Mucosa of descending colon (tissue), 3 donors: ENCODE measurements around the gene CGNL1. TPM values are rescaled to one million over a fixed set of nuclear protein-coding genes. Genes with fewer than 3 reads are reported as not detected.

Source experiments
- ATAC-seq: fragments of 200-7000 bp; cut with Tn5 transposase; one replicate; pipeline ENCODE4 v1.9.1; 2020; ENCODE audit warnings: mild to moderate bottlenecking, moderate library complexity
- DNase-seq, 3 donors: peaks; one replicate each; pipeline ENCODE4 v3.0.0-alpha.2; 2020
- H3K36me3 ChIP-seq: fragments of 200-600 bp; one replicate; pipeline ENCODE4 v1.8.0; 2021; ENCODE audit warnings: low read depth, mild to moderate bottlenecking
- H3K4me1 ChIP-seq: fragments of 200-600 bp; one replicate; pipeline ENCODE4 v1.8.0; 2021; ENCODE audit warnings: low read depth, mild to moderate bottlenecking
- H3K4me3 ChIP-seq: fragments of 200-600 bp; one replicate; pipeline ENCODE4 v1.8.0; 2021; ENCODE audit warnings: mild to moderate bottlenecking
- H3K9me3 ChIP-seq: fragments of 200-600 bp; one replicate; pipeline ENCODE4 v1.8.0; 2021; ENCODE audit warnings: mild to moderate bottlenecking
- intact Hi-C, 2 donors: fragments of 100-400 bp; cut with DNase I in 1 of 2; cut with micrococcal nuclease in 1 of 2; formaldehyde crosslinking; loops; one replicate each; pipeline versions ENCODE4 v1.11.0 to v1.11.1; 2022; cut with DNase I, micrococcal nuclease
- total RNA-seq, 3 donors: library from RNA; stranded (reverse); fragmentation: NEBNext Ultra II Directional in 2 of 3; extraction: Animal tissue kit (Norgen Biotek cat#: 25700) in 2 of 3; gene quantifications; one replicate each; pipeline versions ENCODE4 v1.2.1 to v1.2.4, GENCODE V29; 2021 to 2023
- TF ChIP-seq, protein P1 (sequence below): fragments of 200-600 bp; IDR thresholded peaks from one replicate; pipeline ENCODE4 v1.8.0; 2022; ENCODE audit warnings: antibody characterized with exemption, mild to moderate bottlenecking
- donor health status: DM: no; HTN: no; CAD: no; lungs with moderate emphysema.
- donor health status: DM: no; HTN: no; CAD: no.
- donor health status: DM: no; HTN: yes; CAD: no.

The CGNL1 gene
- total RNA-seq, 3 donors from 2014 or later: 3.3 to 4.5 (median 3.9) TPM

DNA sequence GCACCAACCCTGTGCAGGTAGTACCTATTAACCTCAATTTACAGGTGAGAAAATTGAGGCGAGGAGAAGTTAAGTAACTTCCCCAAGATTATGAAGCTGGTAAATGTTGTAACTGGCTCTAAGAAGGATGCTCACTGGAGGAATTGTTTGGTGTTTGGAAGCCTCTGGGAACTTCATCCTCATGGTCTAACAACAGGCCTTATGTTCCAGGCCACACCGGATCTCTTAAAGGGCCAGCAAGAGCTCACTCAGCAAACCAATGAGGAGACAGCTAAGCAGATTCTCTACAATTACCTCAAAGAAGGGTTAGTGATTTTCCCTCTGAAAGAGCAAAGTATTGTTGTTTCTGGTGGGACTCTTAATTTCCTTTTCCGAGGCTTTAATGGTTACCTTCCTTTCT, 63.9 kb downstream of the CGNL1 start:
- TF ChIP-seq, protein P1, sequence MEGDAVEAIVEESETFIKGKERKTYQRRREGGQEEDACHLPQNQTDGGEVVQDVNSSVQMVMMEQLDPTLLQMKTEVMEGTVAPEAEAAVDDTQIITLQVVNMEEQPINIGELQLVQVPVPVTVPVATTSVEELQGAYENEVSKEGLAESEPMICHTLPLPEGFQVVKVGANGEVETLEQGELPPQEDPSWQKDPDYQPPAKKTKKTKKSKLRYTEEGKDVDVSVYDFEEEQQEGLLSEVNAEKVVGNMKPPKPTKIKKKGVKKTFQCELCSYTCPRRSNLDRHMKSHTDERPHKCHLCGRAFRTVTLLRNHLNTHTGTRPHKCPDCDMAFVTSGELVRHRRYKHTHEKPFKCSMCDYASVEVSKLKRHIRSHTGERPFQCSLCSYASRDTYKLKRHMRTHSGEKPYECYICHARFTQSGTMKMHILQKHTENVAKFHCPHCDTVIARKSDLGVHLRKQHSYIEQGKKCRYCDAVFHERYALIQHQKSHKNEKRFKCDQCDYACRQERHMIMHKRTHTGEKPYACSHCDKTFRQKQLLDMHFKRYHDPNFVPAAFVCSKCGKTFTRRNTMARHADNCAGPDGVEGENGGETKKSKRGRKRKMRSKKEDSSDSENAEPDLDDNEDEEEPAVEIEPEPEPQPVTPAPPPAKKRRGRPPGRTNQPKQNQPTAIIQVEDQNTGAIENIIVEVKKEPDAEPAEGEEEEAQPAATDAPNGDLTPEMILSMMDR: no peak
- no peaks in the 10 kb centered on the region for H3K9me3 ChIP-seq
- DNase-seq (no peak), ATAC-seq (no peak)
- intact Hi-C loops: no loop called here
- H3K36me3 ChIP-seq: no peaks in the 10 kb centered on the region
- H3K4me1 ChIP-seq: no peaks in the 10 kb centered on the region
- no peak overlapping the region for H3K4me3 ChIP-seq

DNA sequence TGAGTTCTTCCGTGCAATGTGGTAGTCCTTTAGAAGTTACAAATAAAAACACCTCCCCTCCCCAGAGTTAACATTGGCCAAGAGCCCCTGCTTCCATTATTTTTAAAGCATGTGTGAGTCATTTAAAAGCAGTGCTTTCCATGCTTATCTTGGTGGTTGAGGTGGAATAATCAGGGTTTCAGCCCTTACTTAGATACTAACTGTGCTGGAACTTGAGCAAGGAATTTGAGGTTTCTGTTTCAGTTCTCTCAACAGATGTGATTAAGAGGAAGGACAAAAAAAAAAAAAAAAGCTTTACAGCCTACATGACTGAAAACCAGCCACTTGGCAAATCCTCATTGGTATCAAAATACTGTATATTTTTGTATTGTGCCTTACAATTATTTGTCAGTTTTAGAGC, 64.5 kb downstream of the CGNL1 start:
- no peak for DNase-seq
- no peaks in the 10 kb centered on the region for H3K9me3 ChIP-seq
- TF ChIP-seq, protein P1: no peak
- peak; percentile 56 for ATAC-seq
- H3K36me3 ChIP-seq: no peaks in the 10 kb centered on the region
- no peaks in the 10 kb centered on the region for H3K4me1 ChIP-seq
- H3K4me3 ChIP-seq: no peak overlapping the region
- intact Hi-C loops: no loop called here

DNA sequence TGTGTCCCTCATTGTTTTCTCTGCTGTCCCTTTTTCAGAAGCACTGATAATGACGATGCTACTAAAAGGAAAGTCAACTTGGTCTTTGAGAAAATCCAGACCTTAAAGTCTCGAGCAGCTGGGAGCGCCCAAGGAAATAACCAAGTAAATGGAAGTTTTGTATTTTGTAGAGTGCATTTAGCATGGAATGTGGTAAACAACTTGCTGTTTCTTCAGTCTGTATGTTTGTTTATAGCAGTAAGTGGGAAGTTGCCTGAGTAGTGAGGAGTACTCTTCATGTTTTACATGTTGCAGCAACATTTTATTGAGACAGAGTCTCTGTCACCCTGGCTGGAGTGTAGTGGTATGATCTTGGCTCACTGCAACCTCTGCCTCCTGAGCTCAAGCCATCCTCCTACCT, 66.0 kb downstream of the CGNL1 start:
- H3K36me3 ChIP-seq: no peaks in the 10 kb centered on the region
- H3K9me3 ChIP-seq: no peaks in the 10 kb centered on the region
- no peak for ATAC-seq
- no peak overlapping the region for H3K4me3 ChIP-seq
- intact Hi-C loops: no loop called here
- TF ChIP-seq, protein P1: no peak
- H3K4me1 ChIP-seq: no peaks in the 10 kb centered on the region
- no peak for DNase-seq

DNA sequence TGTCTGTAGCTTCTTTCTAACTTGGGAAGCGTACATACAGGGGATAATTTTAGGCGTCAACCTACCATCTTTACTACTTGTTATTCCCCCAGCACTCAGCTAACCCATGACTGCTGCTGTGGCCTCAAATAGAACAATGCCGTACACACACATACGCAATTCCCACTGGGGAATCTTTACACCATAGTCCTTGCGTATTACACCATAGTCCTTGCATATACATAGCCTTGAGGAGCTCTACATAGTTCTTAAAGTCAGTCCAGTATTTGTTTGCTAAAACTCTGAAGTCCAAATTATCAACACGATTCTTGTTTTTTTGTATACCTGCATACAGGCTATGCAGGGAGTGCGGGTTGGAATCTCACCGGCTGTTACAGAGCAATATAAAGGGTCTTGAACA, 67.2 kb downstream of the CGNL1 start:
- TF ChIP-seq, protein P1: no peak

DNA sequence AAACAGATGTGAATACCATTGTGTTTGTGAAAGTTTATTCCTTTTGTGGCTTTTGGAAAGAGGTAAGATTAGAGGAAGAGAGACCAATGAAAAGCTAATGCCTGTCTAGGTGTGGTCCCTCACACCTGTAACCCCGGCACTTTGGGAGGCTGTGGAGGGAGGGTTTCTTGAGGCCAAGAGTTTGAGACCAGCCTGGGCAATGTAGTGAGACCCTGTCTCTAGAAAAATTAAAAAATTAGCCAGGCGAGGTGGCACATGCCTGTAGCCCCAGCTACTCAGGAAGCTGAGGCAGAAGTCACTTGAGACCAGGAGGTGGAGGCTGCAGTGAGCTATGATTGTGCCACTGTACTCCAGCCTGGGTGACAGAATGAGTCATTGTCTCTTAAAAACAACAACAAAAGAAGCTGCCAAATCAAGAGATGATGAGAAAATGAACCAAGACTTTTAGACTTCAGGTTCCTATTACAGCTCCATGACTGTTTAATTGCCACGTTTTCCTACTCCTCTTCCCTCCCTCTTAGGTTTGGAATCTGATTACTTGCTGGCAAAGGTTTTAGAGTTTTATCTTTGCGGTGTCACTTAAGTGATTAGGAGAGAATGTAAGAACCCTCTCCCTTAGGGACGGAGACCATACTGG, 68.7 kb downstream of the CGNL1 start:
- intact Hi-C loops: no loop called here

More for the DNA sequence above, 67.2 kb downstream of the CGNL1 start:
- no peaks in the 10 kb centered on the region for H3K4me1 ChIP-seq
- no peak overlapping the region for H3K4me3 ChIP-seq
- ATAC-seq: no peak
- intact Hi-C loops: no loop called here
- H3K9me3 ChIP-seq: no peaks in the 10 kb centered on the region
- no peaks in the 10 kb centered on the region for H3K36me3 ChIP-seq
- no peak for DNase-seq

More for the DNA sequence above, 68.7 kb downstream of the CGNL1 start:
- Histone ChIP-seq H3K9me3 (no peaks in the 10 kb centered on the region), H3K4me1 (no peaks in the 10 kb centered on the region), H3K4me3 (no peak overlapping the region), H3K36me3 (no peaks in the 10 kb centered on the region)
- TF ChIP-seq, protein P1: no peak
- no peak for ATAC-seq
- DNase-seq: no peak
